Activated CD8-positive, alpha-beta T cell treated with anti-CD3 and anti-CD28 coated beads, Interleukin-2, amount 10 ng/mL, durations not matched to agents 7 days and 5 days (primary cell): ENCODE measurements around the gene SLC25A13. TPM values are rescaled to one million over a fixed set of nuclear protein-coding genes. Genes with fewer than 3 reads are reported as not detected.
"Not testable (repeated sequence)": the region's sequence is repeated elsewhere in the genome, so short reads cannot be mapped to it uniquely, and the experiment has no call there.

Experiments
- ATAC-seq: fragments of 150-1000 bp; cut with Tn5 transposase; one replicate; pipeline ENCODE4 v1.10.0; 2021; ENCODE audit warnings: moderate library complexity
- CTCF ChIA-PET: fragments of 350-600 bp; sonication (Branson Sonifier 250); formaldehyde crosslinking; loops from one replicate; lab custom pipeline; 2021; ENCODE audit warnings: antibody characterized with exemption; lab: Charles Lee
- POLR2A ChIA-PET: fragments of 350-600 bp; sonication (Branson Sonifier 250); formaldehyde crosslinking; loops from one replicate; lab custom pipeline; 2021; ENCODE audit warnings: antibody characterized with exemption; lab: Charles Lee
- DNase-seq: peaks from one replicate; pipeline ENCODE4 v3.0.0-alpha.2; 2020
- H3K27ac Mint-ChIP-seq: one replicate; pipeline ENCODE4 v1.8.0; 2021; ENCODE audit warnings: mild to moderate bottlenecking, mixed read lengths
- H3K27me3 Mint-ChIP-seq: one replicate; pipeline ENCODE4 v1.8.0; 2021; ENCODE audit warnings: low read depth, mixed read lengths
- H3K36me3 Mint-ChIP-seq: one replicate; pipeline ENCODE4 v1.8.0; 2021; ENCODE audit warnings: low read depth, mixed read lengths
- H3K4me1 Mint-ChIP-seq: one replicate; pipeline ENCODE4 v1.8.0; 2021; ENCODE audit warnings: low read depth, mixed read lengths
- H3K4me3 Mint-ChIP-seq: one replicate; pipeline ENCODE4 v1.8.0; 2021; ENCODE audit warnings: mild to moderate bottlenecking, mixed read lengths
- H3K9me3 Mint-ChIP-seq: one replicate; pipeline ENCODE4 v1.8.0; 2022; ENCODE audit warnings: mixed read lengths; ENCODE audit not compliant: insufficient read depth
- total RNA-seq, 2 experiments: library from RNA; stranded (reverse); gene quantifications; one replicate each; pipeline ENCODE4 v1.2.3, GENCODE V29; 2021

The SLC25A13 gene
- total RNA-seq, 2 experiments from 2014 or later, result 8.9 to 12.0 TPM

GRCh38 chr7:96169439-96169838 is 152.5 kb downstream of the SLC25A13 start:
- no peak for DNase-seq
- H3K36me3 Mint-ChIP-seq, result peaks cover 2% of the 10 kb centered on the region
- H3K9me3 Mint-ChIP-seq, result no peaks in the 10 kb centered on the region
- ChIA-PET POLR2A (no interaction called here), CTCF (no interaction called here)
- ATAC-seq, result no peak
- H3K27ac Mint-ChIP-seq, result no peak overlapping the region
- no peak overlapping the region for H3K4me3 Mint-ChIP-seq
- H3K4me1 Mint-ChIP-seq, result no peaks in the 10 kb centered on the region
- no peaks in the 10 kb centered on the region for H3K27me3 Mint-ChIP-seq

- Mint-ChIP-seq H3K27ac (no peak overlapping the region), H3K4me3 (no peak overlapping the region), H3K27me3 (no peaks in the 10 kb centered on the region), H3K36me3 (peaks cover 5% of the 10 kb centered on the region), H3K4me1 (no peaks in the 10 kb centered on the region), H3K9me3 (no peaks in the 10 kb centered on the region)
- POLR2A ChIA-PET, result no interaction called here
- CTCF ChIA-PET, result interaction anchor here (1.0 kb wide), 1 partner anchor 20 kb away, joined by 3 read pairs; no protein-coding TSS in a partner anchor
- DNase-seq, result no peak
- no peak for ATAC-seq
Observed at GRCh38 chr7:96167424-96167823, 154.5 kb downstream of the SLC25A13 start.

GRCh38 chr7:96161897-96162296 is 160.0 kb downstream of the SLC25A13 start:
- Mint-ChIP-seq H3K4me1 (no peaks in the 10 kb centered on the region), H3K4me3 (no peak overlapping the region), H3K36me3 (peaks cover 4% of the 10 kb centered on the region), H3K27ac (no peak overlapping the region), H3K9me3 (no peaks in the 10 kb centered on the region), H3K27me3 (no peaks in the 10 kb centered on the region)
- no peak for ATAC-seq
- POLR2A ChIA-PET, result no interaction called here
- CTCF ChIA-PET, result no interaction called here
- DNase-seq, result no peak

- H3K27ac Mint-ChIP-seq, result no peak overlapping the region
- no peaks in the 10 kb centered on the region for H3K4me1 Mint-ChIP-seq
- POLR2A ChIA-PET, result no interaction called here
- H3K4me3 Mint-ChIP-seq, result no peak overlapping the region
- CTCF ChIA-PET, result no interaction called here
- ATAC-seq, result no peak
- no peaks in the 10 kb centered on the region for H3K27me3 Mint-ChIP-seq
- peaks cover 3% of the 10 kb centered on the region for H3K36me3 Mint-ChIP-seq
- no peaks in the 10 kb centered on the region for H3K9me3 Mint-ChIP-seq
- DNase-seq, result no peak
Observed at GRCh38 chr7:96157856-96158255, 164.0 kb downstream of the SLC25A13 start.

GRCh38 chr7:96154506-96154905 is 167.4 kb downstream of the SLC25A13 start:
- H3K4me3 Mint-ChIP-seq, H3K36me3 Mint-ChIP-seq, DNase-seq, H3K27ac Mint-ChIP-seq, H3K27me3 Mint-ChIP-seq, H3K4me1 Mint-ChIP-seq, ATAC-seq, POLR2A ChIA-PET, H3K9me3 Mint-ChIP-seq, CTCF ChIA-PET: not testable (repeated sequence)

GRCh38 chr7:96152706-96153105 is 169.2 kb downstream of the SLC25A13 start:
- Mint-ChIP-seq H3K9me3 (no peaks in the 10 kb centered on the region), H3K36me3 (peaks cover 3% of the 10 kb centered on the region), H3K27ac (no peak overlapping the region), H3K4me3 (no peak overlapping the region), H3K27me3 (no peaks in the 10 kb centered on the region), H3K4me1 (no peaks in the 10 kb centered on the region)
- DNase-seq (no peak), ATAC-seq (no peak)
- ChIA-PET CTCF (no interaction called here), POLR2A (no interaction called here)

- DNase-seq (no peak), ATAC-seq (no peak)
- no peaks in the 10 kb centered on the region for H3K27me3 Mint-ChIP-seq
- H3K4me3 Mint-ChIP-seq, result no peak overlapping the region
- H3K36me3 Mint-ChIP-seq, result peaks cover under 1% of the 10 kb centered on the region
- ChIA-PET CTCF (no interaction called here), POLR2A (no interaction called here)
- no peaks in the 10 kb centered on the region for H3K9me3 Mint-ChIP-seq
- H3K27ac Mint-ChIP-seq, result no peak overlapping the region
- H3K4me1 Mint-ChIP-seq, result no peaks in the 10 kb centered on the region
Observed at GRCh38 chr7:96151889-96152288, 170.0 kb downstream of the SLC25A13 start.

- Mint-ChIP-seq H3K4me3 (no peak overlapping the region), H3K9me3 (no peaks in the 10 kb centered on the region), H3K4me1 (no peaks in the 10 kb centered on the region), H3K27me3 (no peaks in the 10 kb centered on the region), H3K27ac (no peak overlapping the region), H3K36me3 (peaks cover 8% of the 10 kb centered on the region)
- POLR2A ChIA-PET, result no interaction called here
- DNase-seq (no peak), ATAC-seq (no peak)
- CTCF ChIA-PET, result no interaction called here
Observed at GRCh38 chr7:96144260-96144526, 177.7 kb downstream of the SLC25A13 start.

- no peak overlapping the region for H3K4me3 Mint-ChIP-seq
- POLR2A ChIA-PET, result no interaction called here
- no peaks in the 10 kb centered on the region for H3K9me3 Mint-ChIP-seq
- no peak for ATAC-seq
- no peaks in the 10 kb centered on the region for H3K4me1 Mint-ChIP-seq
- H3K27ac Mint-ChIP-seq, result no peak overlapping the region
- DNase-seq, result no peak
- H3K27me3 Mint-ChIP-seq, result no peaks in the 10 kb centered on the region
- CTCF ChIA-PET, result interaction anchor here (0.6 kb wide), 1 partner anchor 11 kb away, joined by 3 read pairs; no protein-coding TSS in a partner anchor
- peaks cover 8% of the 10 kb centered on the region for H3K36me3 Mint-ChIP-seq
Observed at GRCh38 chr7:96143495-96144259, 178.2 kb downstream of the SLC25A13 start.

- H3K4me1 Mint-ChIP-seq, result no peaks in the 10 kb centered on the region
- CTCF ChIA-PET, result no interaction called here
Observed at GRCh38 chr7:96136600-96137239, 185.2 kb downstream of the SLC25A13 start.

GRCh38 chr7:96135241-96135640 is 186.7 kb downstream of the SLC25A13 start:
- POLR2A ChIA-PET, result no interaction called here
- Mint-ChIP-seq H3K9me3 (no peaks in the 10 kb centered on the region), H3K4me1 (no peaks in the 10 kb centered on the region), H3K27ac (no peak overlapping the region), H3K4me3 (no peak overlapping the region), H3K36me3 (no peaks in the 10 kb centered on the region), H3K27me3 (no peaks in the 10 kb centered on the region)
- DNase-seq, result no peak
- ATAC-seq, result no peak
- CTCF ChIA-PET, result no interaction called here

More at GRCh38 chr7:96136600-96137239, 185.2 kb downstream of the SLC25A13 start:
- DNase-seq (no peak), ATAC-seq (no peak)
- no peaks in the 10 kb centered on the region for H3K27me3 Mint-ChIP-seq
- H3K9me3 Mint-ChIP-seq, result no peaks in the 10 kb centered on the region
- H3K27ac Mint-ChIP-seq, result no peak overlapping the region
- H3K4me3 Mint-ChIP-seq, result no peak overlapping the region
- peaks cover 2% of the 10 kb centered on the region for H3K36me3 Mint-ChIP-seq
- POLR2A ChIA-PET, result no interaction called here

GRCh38 chr7:96131525-96131924 is 190.4 kb downstream of the SLC25A13 start:
- Mint-ChIP-seq H3K4me1 (no peaks in the 10 kb centered on the region), H3K27ac (no peak overlapping the region), H3K4me3 (no peak overlapping the region), H3K36me3 (no peaks in the 10 kb centered on the region), H3K27me3 (no peaks in the 10 kb centered on the region), H3K9me3 (no peaks in the 10 kb centered on the region)
- no peak for ATAC-seq
- no peak for DNase-seq
- POLR2A ChIA-PET, result no interaction called here
- CTCF ChIA-PET, result no interaction called here
